Ishikawa (cell line): Measurements from ENCODE around the gene HLA-F.

Source experiments
- EP300 ChIP-seq: IDR thresholded peaks from 2 replicates; pipeline ENCODE4 v1.6.1; 2012; ENCODE audit warnings: borderline replicate concordance
- TEAD4 ChIP-seq: IDR thresholded peaks from 2 replicates; pipeline ENCODE4 v1.6.1; 2012
- TF ChIP-seq, protein P1 (sequence below): IDR thresholded peaks from 2 replicates; pipeline ENCODE4 v1.6.1; 2012; ENCODE audit warnings: low read depth, mild to moderate bottlenecking

DNA sequence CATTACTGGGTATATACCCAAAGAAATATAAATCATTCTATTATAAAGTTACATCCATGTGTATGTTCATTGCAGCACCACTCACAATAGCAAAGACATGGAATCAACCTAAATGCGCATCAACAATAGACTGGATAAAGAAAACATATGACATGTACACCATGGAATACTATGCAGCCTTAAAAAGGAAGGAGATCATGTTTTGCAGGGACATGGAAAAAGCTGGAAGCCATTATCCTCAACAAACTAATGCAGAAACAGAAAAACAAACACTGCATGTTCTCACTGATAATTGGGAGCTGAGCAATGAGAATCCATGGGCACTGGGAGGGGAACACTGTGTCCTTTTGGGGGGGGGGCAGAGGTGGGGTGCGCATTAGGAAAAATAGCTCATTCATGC is 53.5 kb downstream of the HLA-F start:
- no peak for TF ChIP-seq TEAD4
- TF ChIP-seq EP300 = no peak
- TF ChIP-seq, protein P1, sequence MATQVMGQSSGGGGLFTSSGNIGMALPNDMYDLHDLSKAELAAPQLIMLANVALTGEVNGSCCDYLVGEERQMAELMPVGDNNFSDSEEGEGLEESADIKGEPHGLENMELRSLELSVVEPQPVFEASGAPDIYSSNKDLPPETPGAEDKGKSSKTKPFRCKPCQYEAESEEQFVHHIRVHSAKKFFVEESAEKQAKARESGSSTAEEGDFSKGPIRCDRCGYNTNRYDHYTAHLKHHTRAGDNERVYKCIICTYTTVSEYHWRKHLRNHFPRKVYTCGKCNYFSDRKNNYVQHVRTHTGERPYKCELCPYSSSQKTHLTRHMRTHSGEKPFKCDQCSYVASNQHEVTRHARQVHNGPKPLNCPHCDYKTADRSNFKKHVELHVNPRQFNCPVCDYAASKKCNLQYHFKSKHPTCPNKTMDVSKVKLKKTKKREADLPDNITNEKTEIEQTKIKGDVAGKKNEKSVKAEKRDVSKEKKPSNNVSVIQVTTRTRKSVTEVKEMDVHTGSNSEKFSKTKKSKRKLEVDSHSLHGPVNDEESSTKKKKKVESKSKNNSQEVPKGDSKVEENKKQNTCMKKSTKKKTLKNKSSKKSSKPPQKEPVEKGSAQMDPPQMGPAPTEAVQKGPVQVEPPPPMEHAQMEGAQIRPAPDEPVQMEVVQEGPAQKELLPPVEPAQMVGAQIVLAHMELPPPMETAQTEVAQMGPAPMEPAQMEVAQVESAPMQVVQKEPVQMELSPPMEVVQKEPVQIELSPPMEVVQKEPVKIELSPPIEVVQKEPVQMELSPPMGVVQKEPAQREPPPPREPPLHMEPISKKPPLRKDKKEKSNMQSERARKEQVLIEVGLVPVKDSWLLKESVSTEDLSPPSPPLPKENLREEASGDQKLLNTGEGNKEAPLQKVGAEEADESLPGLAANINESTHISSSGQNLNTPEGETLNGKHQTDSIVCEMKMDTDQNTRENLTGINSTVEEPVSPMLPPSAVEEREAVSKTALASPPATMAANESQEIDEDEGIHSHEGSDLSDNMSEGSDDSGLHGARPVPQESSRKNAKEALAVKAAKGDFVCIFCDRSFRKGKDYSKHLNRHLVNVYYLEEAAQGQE = no peak
